Raji (cell line): Measurements from ENCODE around the gene TSPEAR.

Experiments used
- POLR2A ChIP-seq: IDR thresholded peaks from 2 replicates; pipeline ENCODE4 v1.6.1; 2011; ENCODE audit warnings: low read depth, low read length, control low read depth; ENCODE audit not compliant: insufficient read depth

The TSPEAR gene

DNA sequence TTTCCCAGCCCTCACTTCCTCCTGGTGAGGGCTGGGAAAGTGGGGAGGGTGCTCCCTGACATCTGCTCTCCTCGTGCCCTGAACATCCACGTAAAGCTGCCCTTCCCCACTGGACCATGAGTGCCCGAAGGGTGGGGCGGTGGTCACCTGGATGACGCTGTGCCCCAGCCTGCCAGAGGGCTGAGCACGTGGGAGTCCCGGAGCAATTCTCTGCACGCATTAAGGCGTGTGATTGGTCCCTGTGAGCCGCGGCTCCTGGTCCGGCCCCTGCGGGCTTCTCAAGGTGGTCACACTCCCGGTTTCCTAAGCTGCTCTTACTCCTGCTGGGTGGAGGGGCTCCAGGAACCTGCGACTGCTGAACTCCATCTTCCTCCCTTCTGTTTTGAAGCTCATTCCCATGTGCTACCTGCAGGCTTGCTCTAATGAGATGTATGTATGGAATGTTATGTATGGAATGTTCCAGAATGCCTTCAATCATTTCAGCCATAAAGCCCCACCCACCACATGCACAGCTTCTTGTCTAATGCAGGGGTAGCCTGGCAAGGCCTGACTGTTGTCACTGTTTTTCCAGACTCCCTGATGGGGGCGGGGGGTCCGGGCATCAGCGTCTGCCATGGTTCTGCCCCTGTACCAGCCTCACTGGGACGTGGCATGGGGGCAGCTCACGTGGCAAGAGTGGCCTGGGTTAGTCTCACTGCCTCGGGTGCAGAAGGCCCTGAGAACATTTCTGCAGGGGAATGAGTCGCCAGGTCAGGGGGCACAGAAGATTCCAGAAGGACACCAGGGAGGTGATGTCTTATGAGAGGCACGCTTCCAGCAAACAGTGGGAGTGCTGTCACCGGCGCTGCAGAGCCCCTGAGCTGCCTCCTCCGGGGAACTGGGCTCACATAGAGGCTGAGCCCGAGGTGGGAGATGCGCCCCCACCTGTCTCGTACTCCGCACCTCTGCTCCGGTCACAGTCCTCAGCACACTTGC lies 190.8 kb downstream of the TSPEAR start:
- TF ChIP-seq POLR2A = no peak

DNA sequence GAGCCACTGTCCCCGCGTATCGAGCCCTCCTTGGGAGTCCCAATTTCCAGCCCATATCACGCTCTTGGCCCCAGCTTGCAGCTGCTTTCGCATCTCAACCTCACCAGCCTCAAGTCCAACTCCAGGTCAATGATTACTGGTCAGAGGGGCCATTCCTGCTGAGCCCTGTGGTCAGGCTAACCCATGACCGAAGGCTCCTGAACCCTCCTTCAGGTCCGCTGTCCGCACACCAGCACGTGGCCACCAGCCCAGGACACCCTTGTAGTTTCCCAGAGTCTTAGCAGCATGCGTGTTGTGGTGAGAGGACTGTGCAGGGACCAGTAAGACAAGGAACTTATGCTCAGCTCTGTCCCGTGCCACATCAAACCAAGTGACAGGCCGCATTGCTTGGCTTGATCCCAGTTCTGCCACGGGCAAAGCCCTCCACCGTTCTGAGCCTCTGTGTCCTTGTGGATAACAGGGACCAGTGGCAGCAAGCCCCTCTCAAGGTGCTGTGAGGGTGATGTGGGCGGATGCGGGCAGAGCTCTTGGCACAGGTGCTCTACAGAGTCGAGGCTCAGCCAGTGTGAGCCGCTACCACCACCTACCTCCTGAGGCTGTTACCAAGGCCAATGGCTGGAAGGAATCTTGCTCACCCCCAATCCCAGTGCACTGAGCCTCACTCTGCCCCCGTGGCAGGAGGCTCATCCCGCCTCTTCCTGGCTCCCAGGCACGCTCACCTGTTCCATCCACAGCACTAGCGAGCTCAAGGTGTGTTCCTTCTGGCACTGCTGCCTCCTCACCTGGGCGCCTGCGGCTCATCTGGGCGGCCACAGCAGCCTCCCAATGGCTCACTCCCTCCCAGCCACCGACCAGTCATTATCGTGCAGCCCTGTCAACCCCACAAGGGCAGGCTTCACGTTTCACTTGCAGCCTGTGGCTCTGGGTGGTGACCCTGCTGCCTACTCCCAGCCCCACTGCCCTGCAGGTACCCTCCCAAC lies 191.7 kb downstream of the TSPEAR start:
- no peak for TF ChIP-seq POLR2A

DNA sequence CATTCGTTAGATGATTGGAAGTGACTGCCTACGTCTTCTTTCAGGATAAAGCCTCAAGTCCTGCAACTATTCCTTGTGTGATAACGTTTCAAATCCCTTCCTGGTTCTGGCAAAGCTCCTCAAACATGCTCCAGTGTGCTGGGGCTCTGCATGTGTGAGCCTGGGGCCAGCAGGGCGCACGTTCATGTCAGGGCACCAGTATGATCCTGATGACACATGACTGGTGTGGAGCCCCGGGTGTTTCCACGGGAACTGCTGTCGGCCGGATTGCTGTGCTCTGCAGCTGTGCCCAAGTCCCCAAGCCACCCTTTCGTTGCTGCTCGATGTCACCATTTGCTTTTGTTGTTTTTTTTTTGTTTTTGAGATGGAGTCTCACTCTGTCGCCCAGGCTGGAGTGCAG lies 192.7 kb downstream of the TSPEAR start:
- TF ChIP-seq POLR2A = no peak

DNA sequence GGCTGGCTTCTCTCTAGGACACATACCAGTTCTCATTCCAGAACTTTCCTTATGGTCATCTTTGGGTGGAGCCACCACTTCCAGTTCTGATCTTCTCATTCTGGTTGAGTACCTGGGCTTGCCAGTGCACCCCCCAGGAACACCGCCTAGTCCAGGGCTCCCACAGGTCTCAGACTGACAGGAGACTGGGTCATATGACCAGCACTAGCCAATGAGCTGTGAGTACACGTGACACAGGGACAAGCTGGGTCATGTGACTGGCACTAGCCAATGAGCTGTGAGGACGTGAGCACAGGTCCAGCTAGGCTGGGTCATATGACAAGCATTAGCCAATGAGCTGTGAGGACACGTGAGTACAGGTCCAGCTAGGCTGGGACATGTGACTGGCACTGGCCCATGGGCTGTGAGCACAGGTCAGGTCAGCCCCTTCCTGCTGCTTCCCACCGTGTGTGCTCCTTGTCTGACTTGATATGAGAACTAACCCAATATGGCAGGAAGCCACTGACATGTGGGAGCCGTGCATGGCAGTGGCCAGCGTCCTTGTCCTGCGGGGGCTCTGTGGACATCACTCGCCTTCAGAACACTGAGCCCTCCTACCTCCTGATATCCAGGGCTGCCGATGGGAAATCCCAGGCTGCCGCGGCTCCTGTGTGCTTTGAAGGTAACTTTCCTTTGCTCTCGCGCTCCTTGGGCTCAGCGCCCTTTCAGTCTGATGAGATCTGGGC lies 194.0 kb downstream of the TSPEAR start:
- no peak for TF ChIP-seq POLR2A

DNA sequence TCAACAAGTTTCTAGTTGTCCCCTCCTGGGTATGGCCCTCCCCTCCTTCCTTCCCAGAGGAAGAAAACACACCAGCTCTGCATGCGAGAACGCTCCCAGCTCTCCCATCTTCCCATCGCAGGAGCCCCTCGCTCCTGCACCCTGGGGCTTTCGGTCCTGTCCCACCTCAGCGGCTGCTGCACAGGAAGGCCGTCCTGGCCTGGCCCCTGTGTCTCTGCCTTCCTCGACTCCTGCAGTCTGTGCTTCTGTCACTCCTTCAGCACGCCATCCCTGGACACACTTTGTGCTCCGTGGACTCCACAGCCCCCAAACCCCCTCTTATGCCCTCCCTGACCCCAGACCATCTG lies 194.6 kb downstream of the TSPEAR start:
- no peak for TF ChIP-seq POLR2A

DNA sequence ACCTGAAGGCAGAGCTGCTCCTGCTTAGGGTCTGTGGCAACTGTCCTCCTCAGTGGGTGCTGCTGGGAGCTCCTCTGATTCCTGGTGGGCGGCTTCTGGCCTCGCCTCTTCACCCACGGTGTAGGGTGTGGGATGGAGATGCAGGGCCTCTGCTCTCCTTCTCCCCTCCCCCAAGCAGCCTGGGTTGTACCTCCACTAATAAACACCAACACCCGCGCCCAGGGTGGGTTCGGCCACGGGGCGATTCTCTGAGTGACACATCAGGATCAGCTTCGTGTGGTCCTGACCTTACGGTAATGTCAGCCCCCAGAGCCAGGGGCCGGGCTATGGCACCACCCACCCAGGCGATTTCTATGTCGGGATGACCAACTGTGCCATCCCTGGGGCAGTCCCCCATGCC lies 195.0 kb downstream of the TSPEAR start:
- no peak for TF ChIP-seq POLR2A

DNA sequence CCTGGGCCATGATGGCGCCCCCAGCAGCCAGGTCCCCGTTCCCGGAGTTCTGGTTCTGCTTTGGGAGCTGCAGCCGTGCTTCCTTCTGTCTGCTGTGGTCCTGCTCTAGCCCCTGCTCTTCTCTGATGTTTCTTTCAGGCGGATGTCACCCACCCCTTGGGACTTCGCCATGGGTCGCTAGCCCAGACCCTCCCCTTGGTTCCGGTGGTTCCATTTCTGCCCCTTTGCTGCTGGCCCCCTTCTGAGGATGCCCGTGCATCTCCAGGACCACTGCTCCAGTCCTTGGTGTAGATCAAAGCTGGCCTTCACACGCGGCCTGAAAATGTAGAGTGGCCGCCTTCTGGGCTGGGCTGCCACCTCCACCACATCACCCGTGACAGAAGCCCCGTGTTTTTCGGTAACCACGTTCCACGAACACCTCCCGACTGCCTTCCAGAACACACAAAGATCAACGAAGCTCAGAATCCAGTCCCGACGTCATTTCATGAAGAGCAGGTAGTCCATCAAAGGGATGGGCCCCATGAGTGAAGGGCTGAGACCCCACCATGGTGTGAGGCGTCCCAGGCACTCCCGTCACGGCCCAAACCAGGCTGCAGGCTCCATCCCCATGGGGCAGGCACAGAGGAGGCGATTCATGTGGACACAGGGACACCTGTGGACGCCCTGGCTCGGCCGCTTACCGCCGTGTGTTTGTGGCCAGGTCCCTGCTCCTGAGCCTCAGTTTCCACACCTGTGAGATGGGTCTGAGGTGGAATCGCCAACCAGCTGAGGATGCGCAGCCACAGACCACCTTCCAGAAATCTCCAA lies 195.8 kb downstream of the TSPEAR start:
- TF ChIP-seq POLR2A = no peak

DNA sequence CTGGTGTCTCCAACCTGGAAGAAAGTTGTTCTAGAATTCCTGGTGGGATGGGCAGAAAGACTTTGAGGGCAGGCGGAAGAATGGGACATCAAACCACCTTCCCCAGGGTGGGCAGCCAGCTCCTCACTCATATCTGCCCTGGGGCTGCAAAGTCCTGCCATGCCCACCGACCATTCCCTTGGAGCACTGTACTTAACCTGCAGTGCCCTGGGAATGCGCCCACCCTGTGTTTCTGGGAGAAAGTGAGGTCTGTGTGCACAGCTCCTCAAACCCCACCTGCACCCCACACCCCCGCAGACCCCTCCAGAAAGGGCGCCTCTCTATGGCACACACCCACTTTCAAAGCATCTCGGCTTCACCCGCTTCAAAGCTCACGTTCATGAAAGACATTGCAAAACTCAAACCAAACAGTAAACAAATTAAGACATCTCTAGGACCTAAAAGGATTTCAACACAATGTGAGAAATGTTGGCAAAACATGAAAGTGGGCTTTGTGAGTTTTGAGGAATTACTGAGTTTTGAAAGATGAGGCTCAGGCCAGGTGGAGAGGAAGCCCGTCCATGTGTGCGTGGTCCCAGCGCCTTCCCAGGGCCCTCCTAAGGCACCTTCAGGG lies 196.5 kb downstream of the TSPEAR start:
- TF ChIP-seq POLR2A = no peak

DNA sequence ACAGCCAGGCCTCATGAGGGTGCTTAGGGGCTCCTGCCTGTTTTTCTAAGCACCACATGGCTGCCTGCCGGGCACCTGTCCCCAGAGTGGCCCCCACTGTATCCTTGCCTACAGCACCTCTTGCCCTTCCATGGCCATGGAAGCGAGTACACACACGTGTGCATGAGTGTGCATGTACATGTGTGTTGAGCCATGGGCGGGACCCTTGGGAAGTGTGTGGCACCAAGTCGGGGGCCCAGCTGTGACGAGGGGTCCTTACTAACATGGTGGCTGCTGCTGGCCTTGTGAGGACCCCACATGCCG lies 197.2 kb downstream of the TSPEAR start:
- no peak for TF ChIP-seq POLR2A

DNA sequence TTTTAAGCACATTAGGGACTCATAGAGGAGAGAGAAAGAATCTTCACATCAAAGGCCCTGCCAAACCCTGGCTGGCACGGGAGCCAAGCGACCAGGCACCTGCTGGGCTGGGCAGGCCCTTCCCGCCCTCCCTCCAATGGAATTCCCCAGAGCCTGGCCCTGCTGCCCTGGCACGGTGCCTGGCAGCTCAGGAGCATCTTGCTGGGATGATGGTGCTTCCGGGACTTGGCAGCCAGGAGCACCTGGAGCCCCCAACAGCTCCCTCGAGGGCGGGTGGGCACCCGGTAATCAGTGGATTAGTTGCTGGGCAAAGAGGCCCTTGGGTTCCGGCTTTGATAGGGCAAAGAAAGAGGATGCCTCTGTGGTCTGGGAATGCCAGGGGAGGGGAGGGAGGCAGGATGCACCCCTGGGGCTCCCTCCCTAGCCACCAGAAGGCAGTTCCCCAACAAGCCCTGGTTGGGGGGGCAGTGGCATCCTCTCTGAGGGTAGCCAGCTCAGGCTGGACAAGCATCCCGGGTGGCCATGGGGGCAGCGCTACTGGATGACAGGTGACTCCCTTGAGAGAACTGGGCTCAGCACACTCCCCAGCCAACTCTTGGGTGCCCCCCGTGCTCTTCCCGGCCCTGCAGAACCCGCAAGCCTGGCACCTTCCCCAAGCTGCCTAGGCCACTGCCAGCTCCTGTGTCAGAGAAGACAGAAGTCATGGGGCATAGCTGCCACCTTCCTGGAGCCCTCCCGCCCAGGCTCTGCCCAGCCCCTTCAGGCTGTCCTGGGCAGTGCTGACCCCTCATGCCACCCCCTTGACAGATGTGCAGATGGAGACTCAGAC lies 197.8 kb downstream of the TSPEAR start:
- TF ChIP-seq POLR2A = no peak

DNA sequence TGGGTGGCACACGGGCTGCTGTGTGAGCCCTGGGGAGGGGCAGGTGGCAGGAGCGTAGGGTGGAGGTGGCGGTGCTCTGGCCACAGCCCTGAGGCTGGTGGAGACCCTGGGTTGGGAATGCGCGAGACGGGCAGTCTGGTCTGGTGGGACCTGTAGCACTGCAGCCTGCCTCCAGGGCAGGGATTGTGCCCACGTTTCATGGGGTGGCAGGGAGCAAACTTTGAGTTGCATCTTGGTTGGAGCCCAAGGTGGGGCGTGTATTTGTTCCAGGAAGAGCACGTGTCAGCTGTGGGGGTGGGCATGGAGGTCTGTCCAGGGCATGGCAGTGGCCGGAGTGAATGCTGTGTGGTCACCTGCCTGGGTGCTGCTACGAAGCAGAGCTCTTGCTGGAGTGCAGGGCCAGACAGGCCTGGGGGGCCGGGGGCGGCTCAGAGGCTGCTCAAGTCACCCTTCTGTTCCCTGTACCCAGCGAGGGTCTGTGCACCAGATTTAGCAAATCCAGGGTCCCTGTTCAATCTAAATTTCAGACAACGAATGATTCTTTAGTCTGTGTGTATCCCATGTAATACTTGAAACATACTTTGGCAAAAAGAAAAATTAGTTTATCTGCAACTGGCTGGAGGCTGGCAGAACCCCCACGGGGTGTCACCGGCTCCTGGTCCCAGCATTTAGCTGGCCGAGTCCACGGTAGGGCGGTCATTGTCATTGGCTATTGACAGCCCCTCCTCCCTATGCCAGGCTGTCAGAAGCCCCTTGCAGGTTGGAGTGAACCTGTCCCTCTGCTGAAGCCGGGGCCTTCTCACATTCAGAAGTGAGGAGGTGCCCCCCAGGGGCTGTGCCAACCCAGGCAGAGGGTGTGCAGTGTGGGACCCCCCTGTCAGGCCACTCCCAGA lies 198.6 kb downstream of the TSPEAR start:
- TF ChIP-seq POLR2A = no peak

DNA sequence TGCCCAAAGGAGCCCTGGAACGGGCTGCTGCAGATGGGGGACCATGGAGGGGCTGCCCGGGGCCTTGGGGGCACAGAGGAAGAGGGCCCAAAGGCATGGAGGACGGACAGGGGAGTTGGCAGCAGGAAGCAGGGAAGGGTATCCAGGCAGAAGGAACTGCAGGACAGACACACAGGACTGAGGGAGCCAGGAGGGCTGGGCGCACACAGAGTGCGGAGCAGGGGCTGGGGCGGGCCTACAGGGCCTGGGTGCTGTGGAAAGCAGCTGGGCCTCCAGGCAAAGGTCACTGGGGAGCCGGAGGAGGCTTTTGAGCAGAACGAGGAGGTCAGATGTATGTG lies 199.5 kb downstream of the TSPEAR start:
- no peak for TF ChIP-seq POLR2A
